GM19351 (cell line): ENCODE measurements around the gene ASAP3.

Experiments
- ATAC-seq: cut with Tn5 transposase; IDR thresholded peaks from one replicate; pipeline ENCODE4 v1.9.1; 2021; ENCODE audit warnings: mild to moderate bottlenecking, moderate library complexity; ENCODE audit not compliant: unreplicated experiment

Gene ASAP3

GRCh38 chr1:23483321-23484252, at the start of gene ASAP3:
Gene ASAP3 (minus strand): TSS chr1:23484179. CDS start chr1:23484133, 46 bp downstream.
- no peak for ATAC-seq

GRCh38 chr1:23533246-23534023, 49.5 kb upstream of the ASAP3 start:
- ATAC-seq = no peak

- no peak for ATAC-seq
These were observed 47.6 kb upstream of the ASAP3 start for GRCh38 chr1:23531562-23532094.

- peak; percentile 56 for ATAC-seq
These were observed 47.0 kb upstream of the ASAP3 start, which contains the start of gene E2F2 for GRCh38 chr1:23530747-23531561. Gene E2F2 (minus strand): TSS chr1:23531233. CDS start chr1:23530793, 440 bp downstream.

- no peak for ATAC-seq
These were observed 46.2 kb upstream of the ASAP3 start for GRCh38 chr1:23530087-23530746.

GRCh38 chr1:23529146-23530086, 45.4 kb upstream of the ASAP3 start:
- no peak for ATAC-seq

GRCh38 chr1:23528250-23528978, 44.4 kb upstream of the ASAP3 start:
- ATAC-seq = peak; percentile 44

- no peak for ATAC-seq
These were observed 43.9 kb upstream of the ASAP3 start for GRCh38 chr1:23527900-23528249.

GRCh38 chr1:23527366-23527765, 43.4 kb upstream of the ASAP3 start:
- ATAC-seq = no peak

GRCh38 chr1:23526329-23527041, 42.5 kb upstream of the ASAP3 start:
- ATAC-seq = no peak

- ATAC-seq = peak; percentile 46
These were observed 41.7 kb upstream of the ASAP3 start for GRCh38 chr1:23525558-23526250.

GRCh38 chr1:23524716-23525401, 40.9 kb upstream of the ASAP3 start:
- no peak for ATAC-seq

GRCh38 chr1:23524163-23524562, 40.2 kb upstream of the ASAP3 start:
- ATAC-seq = no peak

GRCh38 chr1:23522244-23522982, 38.4 kb upstream of the ASAP3 start:
- no peak for ATAC-seq

- no peak for ATAC-seq
These were observed 37.6 kb upstream of the ASAP3 start for GRCh38 chr1:23521588-23521987.

GRCh38 chr1:23517581-23517980, 33.6 kb upstream of the ASAP3 start:
- ATAC-seq = no peak
